ENCODE data around the gene LRRC23. TPM values are rescaled to one million over a fixed set of nuclear protein-coding genes. Genes with fewer than 3 reads are reported as not detected.

The LRRC23 gene
- polyA plus RNA-seq, 1 donor from 2014 or later, result 20.5 TPM

DNA sequence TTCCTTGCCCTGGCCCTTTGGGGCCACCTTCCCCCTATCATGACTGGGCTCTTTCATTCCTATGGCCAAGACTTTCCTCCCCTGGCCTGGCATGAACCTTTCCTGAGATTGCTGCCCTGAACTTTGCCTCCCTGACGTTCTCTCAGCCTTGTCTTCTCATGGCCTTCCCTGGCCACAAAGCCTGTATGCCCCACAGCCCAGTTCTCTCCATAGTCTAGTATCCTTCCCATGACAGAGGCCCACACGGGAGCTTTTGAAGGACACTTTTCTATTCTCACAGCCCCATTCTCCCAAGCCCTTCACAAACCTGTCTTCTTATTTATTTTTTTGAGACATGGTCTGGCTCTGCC is 34.5 kb downstream of the LRRC23 start:
- H3K9ac ChIP-seq (ENCODE audit: low read length), result no peak overlapping the region
- no peaks in the 10 kb centered on the region for H4K20me1 ChIP-seq (ENCODE audit: insufficient read depth)
- H3K27ac ChIP-seq (ENCODE audit: low read length), result no peak overlapping the region
- H3K9me2 ChIP-seq (ENCODE audit: insufficient read depth, low read length), result no peaks in the 10 kb centered on the region
- H3K79me2 ChIP-seq (replicated peaks; ENCODE audit: insufficient read depth, low read length), result peaks cover 4% of the 10 kb centered on the region
- no peak overlapping the region for H2AFZ ChIP-seq (ENCODE audit: low read depth, low read length)
- H3K4me2 ChIP-seq (ENCODE audit: low read length), result no peak overlapping the region
- no peaks in the 10 kb centered on the region for H3K9me3 ChIP-seq (ENCODE audit: low read length)
- no peaks in the 10 kb centered on the region for H3K27me3 ChIP-seq (ENCODE audit: insufficient read depth, low read depth, low read length)
- TF ChIP-seq TAF1 (IDR thresholded peaks at IDR 0.05; ENCODE audit: low read depth) (no peak), MXI1 (conservative IDR thresholded peaks at IDR 0.05; ENCODE audit: poor library complexity, severe bottlenecking) (no peak), POLR2AphosphoS5 (IDR thresholded peaks at IDR 0.05) (no peak), RAD21 (conservative IDR thresholded peaks at IDR 0.05) (no peak)
- peaks cover 4% of the 10 kb centered on the region for H3K36me3 ChIP-seq (ENCODE audit: insufficient read depth, low read length)
- peaks cover 7% of the 10 kb centered on the region for H3F3A ChIP-seq (ENCODE audit: insufficient read depth, low read length, poor library complexity, severe bottlenecking)
- H3K4me3 ChIP-seq (ENCODE audit: low read length), result no peak overlapping the region

DNA sequence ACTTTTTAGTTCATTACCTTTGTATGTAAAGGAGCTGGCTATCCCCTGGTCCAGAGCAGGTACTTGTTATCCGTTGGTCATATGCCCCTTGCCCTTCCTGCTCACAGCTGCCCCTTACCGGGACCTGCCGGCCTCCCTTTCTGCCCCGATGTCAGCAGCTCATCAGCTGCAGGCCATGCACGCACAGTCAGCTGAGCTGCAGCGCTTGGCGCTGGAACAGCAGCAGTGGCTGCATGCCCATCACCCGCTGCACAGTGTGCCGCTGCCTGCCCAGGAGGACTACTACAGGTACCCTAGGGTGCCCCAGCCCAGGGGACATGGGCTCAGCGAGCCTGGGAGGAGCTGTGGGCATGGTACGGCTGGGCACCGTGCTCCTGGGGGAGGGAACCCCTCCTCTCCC is 36.6 kb downstream of the LRRC23 start:
- Histone ChIP-seq H3K9me3 (ENCODE audit: low read length) (no peaks in the 10 kb centered on the region), H3K9me2 (ENCODE audit: insufficient read depth, low read length) (no peaks in the 10 kb centered on the region), H4K20me1 (ENCODE audit: insufficient read depth) (no peaks in the 10 kb centered on the region), H3K4me2 (ENCODE audit: low read length) (no peak overlapping the region), H3F3A (ENCODE audit: insufficient read depth, low read length, poor library complexity, severe bottlenecking) (peaks cover 7% of the 10 kb centered on the region), H2AFZ (ENCODE audit: low read depth, low read length) (no peak overlapping the region), H3K27me3 (ENCODE audit: insufficient read depth, low read depth, low read length) (no peaks in the 10 kb centered on the region), H3K27ac (ENCODE audit: low read length) (no peak overlapping the region), H3K9ac (ENCODE audit: low read length) (no peak overlapping the region), H3K4me3 (ENCODE audit: low read length) (no peak overlapping the region), H3K79me2 (replicated peaks; ENCODE audit: insufficient read depth, low read length) (no peaks in the 10 kb centered on the region), H3K36me3 (ENCODE audit: insufficient read depth, low read length) (no peaks in the 10 kb centered on the region)
- TF ChIP-seq, protein P1, sequence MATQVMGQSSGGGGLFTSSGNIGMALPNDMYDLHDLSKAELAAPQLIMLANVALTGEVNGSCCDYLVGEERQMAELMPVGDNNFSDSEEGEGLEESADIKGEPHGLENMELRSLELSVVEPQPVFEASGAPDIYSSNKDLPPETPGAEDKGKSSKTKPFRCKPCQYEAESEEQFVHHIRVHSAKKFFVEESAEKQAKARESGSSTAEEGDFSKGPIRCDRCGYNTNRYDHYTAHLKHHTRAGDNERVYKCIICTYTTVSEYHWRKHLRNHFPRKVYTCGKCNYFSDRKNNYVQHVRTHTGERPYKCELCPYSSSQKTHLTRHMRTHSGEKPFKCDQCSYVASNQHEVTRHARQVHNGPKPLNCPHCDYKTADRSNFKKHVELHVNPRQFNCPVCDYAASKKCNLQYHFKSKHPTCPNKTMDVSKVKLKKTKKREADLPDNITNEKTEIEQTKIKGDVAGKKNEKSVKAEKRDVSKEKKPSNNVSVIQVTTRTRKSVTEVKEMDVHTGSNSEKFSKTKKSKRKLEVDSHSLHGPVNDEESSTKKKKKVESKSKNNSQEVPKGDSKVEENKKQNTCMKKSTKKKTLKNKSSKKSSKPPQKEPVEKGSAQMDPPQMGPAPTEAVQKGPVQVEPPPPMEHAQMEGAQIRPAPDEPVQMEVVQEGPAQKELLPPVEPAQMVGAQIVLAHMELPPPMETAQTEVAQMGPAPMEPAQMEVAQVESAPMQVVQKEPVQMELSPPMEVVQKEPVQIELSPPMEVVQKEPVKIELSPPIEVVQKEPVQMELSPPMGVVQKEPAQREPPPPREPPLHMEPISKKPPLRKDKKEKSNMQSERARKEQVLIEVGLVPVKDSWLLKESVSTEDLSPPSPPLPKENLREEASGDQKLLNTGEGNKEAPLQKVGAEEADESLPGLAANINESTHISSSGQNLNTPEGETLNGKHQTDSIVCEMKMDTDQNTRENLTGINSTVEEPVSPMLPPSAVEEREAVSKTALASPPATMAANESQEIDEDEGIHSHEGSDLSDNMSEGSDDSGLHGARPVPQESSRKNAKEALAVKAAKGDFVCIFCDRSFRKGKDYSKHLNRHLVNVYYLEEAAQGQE (IDR thresholded peaks at IDR 0.05; ENCODE audit: borderline replicate concordance), result no peak
- TF ChIP-seq POLR2AphosphoS5 (IDR thresholded peaks at IDR 0.05), result no peak
- no peak for TF ChIP-seq MXI1 (conservative IDR thresholded peaks at IDR 0.05; ENCODE audit: poor library complexity, severe bottlenecking)
- TF ChIP-seq RAD21 (conservative IDR thresholded peaks at IDR 0.05), result no peak
- no peak for TF ChIP-seq TAF1 (IDR thresholded peaks at IDR 0.05; ENCODE audit: low read depth)
- no peak for TF ChIP-seq EP300 (conservative IDR thresholded peaks at IDR 0.05; ENCODE audit: poor library complexity, severe bottlenecking)
- TF ChIP-seq, protein P2, sequence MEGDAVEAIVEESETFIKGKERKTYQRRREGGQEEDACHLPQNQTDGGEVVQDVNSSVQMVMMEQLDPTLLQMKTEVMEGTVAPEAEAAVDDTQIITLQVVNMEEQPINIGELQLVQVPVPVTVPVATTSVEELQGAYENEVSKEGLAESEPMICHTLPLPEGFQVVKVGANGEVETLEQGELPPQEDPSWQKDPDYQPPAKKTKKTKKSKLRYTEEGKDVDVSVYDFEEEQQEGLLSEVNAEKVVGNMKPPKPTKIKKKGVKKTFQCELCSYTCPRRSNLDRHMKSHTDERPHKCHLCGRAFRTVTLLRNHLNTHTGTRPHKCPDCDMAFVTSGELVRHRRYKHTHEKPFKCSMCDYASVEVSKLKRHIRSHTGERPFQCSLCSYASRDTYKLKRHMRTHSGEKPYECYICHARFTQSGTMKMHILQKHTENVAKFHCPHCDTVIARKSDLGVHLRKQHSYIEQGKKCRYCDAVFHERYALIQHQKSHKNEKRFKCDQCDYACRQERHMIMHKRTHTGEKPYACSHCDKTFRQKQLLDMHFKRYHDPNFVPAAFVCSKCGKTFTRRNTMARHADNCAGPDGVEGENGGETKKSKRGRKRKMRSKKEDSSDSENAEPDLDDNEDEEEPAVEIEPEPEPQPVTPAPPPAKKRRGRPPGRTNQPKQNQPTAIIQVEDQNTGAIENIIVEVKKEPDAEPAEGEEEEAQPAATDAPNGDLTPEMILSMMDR (IDR thresholded peaks at IDR 0.05; ENCODE audit: poor library complexity, severe bottlenecking), result no peak

DNA sequence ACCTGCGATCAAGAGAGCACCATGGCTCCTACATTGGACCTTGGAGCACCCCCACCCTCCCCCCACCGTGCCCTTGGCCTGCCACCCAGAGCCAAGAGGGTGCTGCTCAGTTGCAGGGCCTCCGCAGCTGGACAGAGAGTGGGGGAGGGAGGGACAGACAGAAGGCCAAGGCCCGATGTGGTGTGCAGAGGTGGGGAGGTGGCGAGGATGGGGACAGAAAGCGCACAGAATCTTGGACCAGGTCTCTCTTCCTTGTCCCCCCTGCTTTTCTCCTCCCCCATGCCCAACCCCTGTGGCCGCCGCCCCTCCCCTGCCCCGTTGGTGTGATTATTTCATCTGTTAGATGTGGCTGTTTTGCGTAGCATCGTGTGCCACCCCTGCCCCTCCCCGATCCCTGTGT is 37.2 kb downstream of the LRRC23 start:
- H3F3A ChIP-seq (ENCODE audit: insufficient read depth, low read length, poor library complexity, severe bottlenecking), result peaks cover 7% of the 10 kb centered on the region
- H3K4me3 ChIP-seq (ENCODE audit: low read length), result no peak overlapping the region
- H4K20me1 ChIP-seq (ENCODE audit: insufficient read depth), result no peaks in the 10 kb centered on the region
- no peaks in the 10 kb centered on the region for H3K9me3 ChIP-seq (ENCODE audit: low read length)
- H3K27ac ChIP-seq (ENCODE audit: low read length), result no peak overlapping the region
- no peaks in the 10 kb centered on the region for H3K9me2 ChIP-seq (ENCODE audit: insufficient read depth, low read length)
- H3K79me2 ChIP-seq (replicated peaks; ENCODE audit: insufficient read depth, low read length), result no peaks in the 10 kb centered on the region
- H3K9ac ChIP-seq (ENCODE audit: low read length), result no peak overlapping the region
- H3K4me2 ChIP-seq (ENCODE audit: low read length), result no peak overlapping the region
- TF ChIP-seq EP300 (conservative IDR thresholded peaks at IDR 0.05; ENCODE audit: poor library complexity, severe bottlenecking), result no peak
- TF ChIP-seq, protein P1 (IDR thresholded peaks at IDR 0.05; ENCODE audit: borderline replicate concordance), result no peak
- TF ChIP-seq, protein P2 (IDR thresholded peaks at IDR 0.05; ENCODE audit: poor library complexity, severe bottlenecking), result no peak
- no peak for TF ChIP-seq SMC3 (conservative IDR thresholded peaks at IDR 0.05; ENCODE audit: poor library complexity)
- no peak for TF ChIP-seq POLR2AphosphoS5 (IDR thresholded peaks at IDR 0.05)
- TF ChIP-seq RAD21 (conservative IDR thresholded peaks at IDR 0.05), result no peak
- no peak for TF ChIP-seq EZH2 (IDR thresholded peaks at IDR 0.05; ENCODE audit: borderline replicate concordance, insufficient read depth, low read length, poor library complexity, severe bottlenecking)
- TF ChIP-seq MXI1 (conservative IDR thresholded peaks at IDR 0.05; ENCODE audit: poor library complexity, severe bottlenecking), result no peak
- no peak for TF ChIP-seq TAF1 (IDR thresholded peaks at IDR 0.05; ENCODE audit: low read depth)
- H3K27me3 ChIP-seq (ENCODE audit: insufficient read depth, low read depth, low read length), result no peaks in the 10 kb centered on the region
- no peak overlapping the region for H2AFZ ChIP-seq (ENCODE audit: low read depth, low read length)
- H3K36me3 ChIP-seq (ENCODE audit: insufficient read depth, low read length), result no peaks in the 10 kb centered on the region

Data from neural cell (in vitro differentiated cells).